Bronchial epithelial cell (primary cell): ENCODE results near the gene COMP. TPM values are rescaled to one million over a fixed set of nuclear protein-coding genes. Genes with fewer than 3 reads are reported as not detected.
A peak's percentile ranks its signal among the peaks of the same experiment; 100 is the strongest.

Experiments
- DNase-seq: peaks from one replicate; pipeline ENCODE4 v3.0.0-alpha.2; 2010; ENCODE audit warnings: low read depth
- FAIRE-seq: peaks from 2 replicates; lab custom pipeline; 2011; peaks lifted over from hg19 to GRCh38; lab: Jason Lieb, UNC
- H3K27me3 ChIP-seq: 2 replicates; pipeline ENCODE4 v1.5.1; 2011; ENCODE audit warnings: low read length; ENCODE audit not compliant: control insufficient read depth, insufficient read depth
- H3K36me3 ChIP-seq: 2 replicates; pipeline ENCODE4 v1.5.1; 2011; ENCODE audit warnings: low read length; ENCODE audit not compliant: control insufficient read depth, insufficient read depth
- H3K4me3 ChIP-seq: 2 replicates; pipeline ENCODE4 v1.5.1; 2011; ENCODE audit warnings: mild to moderate bottlenecking, low read depth, low read length, control low read depth
- CTCF ChIP-seq: IDR thresholded peaks from 2 replicates; pipeline ENCODE4 v1.5.1; 2011; ENCODE audit warnings: mild to moderate bottlenecking, moderate library complexity, low read length, control low read depth, inconsistent platforms; ENCODE audit not compliant: insufficient read depth, severe bottlenecking
- total RNA-seq: library from RNA; depleted of rRNA; stranded (reverse); fragments of >200 nt; gene quantifications from 2 replicates; pipeline ENCODE4 v1.2.1, GENCODE V29; 2014

Gene COMP
- total RNA-seq, 1 donor from 2014 or later, result not detected

- no peak overlapping the region for H3K4me3 ChIP-seq
- no peak for TF ChIP-seq CTCF
- DNase-seq (no peak), FAIRE-seq (no peak)
- no peaks in the 10 kb centered on the region for H3K36me3 ChIP-seq
- H3K27me3 ChIP-seq, result no peaks in the 10 kb centered on the region
Observed at GRCh38 chr19:18774782-18775444, 16.2 kb downstream of the COMP start.

- H3K36me3 ChIP-seq, result no peaks in the 10 kb centered on the region
- no peak for DNase-seq
- no peak for FAIRE-seq
- no peak overlapping the region for H3K4me3 ChIP-seq
- TF ChIP-seq CTCF, result no peak
- no peaks in the 10 kb centered on the region for H3K27me3 ChIP-seq
Observed at GRCh38 chr19:18774107-18774506, 17.0 kb downstream of the COMP start.

- no peak overlapping the region for H3K4me3 ChIP-seq
- H3K36me3 ChIP-seq, result no peaks in the 10 kb centered on the region
- TF ChIP-seq CTCF, result no peak
- H3K27me3 ChIP-seq, result no peaks in the 10 kb centered on the region
- no peak for DNase-seq
- no peak for FAIRE-seq
Observed at GRCh38 chr19:18773682-18774081, 17.4 kb downstream of the COMP start.

- Histone ChIP-seq H3K36me3 (no peaks in the 10 kb centered on the region), H3K27me3 (no peaks in the 10 kb centered on the region), H3K4me3 (no peak overlapping the region)
- TF ChIP-seq CTCF, result peak; percentile 71
- peak; percentile 72 for DNase-seq
- FAIRE-seq, result no peak
Observed at GRCh38 chr19:18772620-18773587, 18.2 kb downstream of the COMP start.

GRCh38 chr19:18771328-18772242 is 19.5 kb downstream of the COMP start:
- peak; percentile 25 for TF ChIP-seq CTCF
- H3K4me3 ChIP-seq, result no peak overlapping the region
- peak; percentile 55 for FAIRE-seq

More at GRCh38 chr19:18771328-18772242, 19.5 kb downstream of the COMP start:
- no peaks in the 10 kb centered on the region for H3K36me3 ChIP-seq
- no peak for DNase-seq
- H3K27me3 ChIP-seq, result no peaks in the 10 kb centered on the region
